ENCODE measurements around the gene LCLAT1. TPM values are rescaled to one million over a fixed set of nuclear protein-coding genes. Genes with fewer than 3 reads are reported as not detected.

Gene LCLAT1
- total and polyA plus RNA-seq, 8 donors: 13.1 to 24.9 (median 14.8) TPM

DNA sequence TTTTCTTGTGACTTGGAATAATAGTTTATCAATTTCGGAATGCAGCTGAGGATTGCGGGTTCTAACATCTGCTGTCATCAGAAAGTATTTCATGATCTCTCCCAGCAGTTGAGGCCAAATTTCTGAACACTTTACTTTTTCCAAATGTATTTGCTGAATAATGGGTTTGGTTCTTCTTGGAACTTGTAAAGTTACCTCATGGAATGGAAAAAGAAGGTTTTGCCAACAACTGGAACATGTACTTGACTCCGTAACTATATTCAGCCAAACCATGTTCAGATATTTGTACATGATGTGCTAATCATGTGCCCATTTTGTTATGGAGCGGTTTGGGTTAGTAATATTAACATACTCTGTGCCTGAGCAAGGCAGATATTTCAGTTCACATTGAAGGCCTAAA lies 119.6 kb downstream of the LCLAT1 start:
- Histone ChIP-seq H3K36me3 (no peaks in the 10 kb centered on the region), H3K27ac (peak overlapping the region; percentile 23 to 45), H3K27me3 (no peaks in the 10 kb centered on the region), H3K4me3 (no peak overlapping the region), H3K9me3 (no peaks in the 10 kb centered on the region), H3K4me1 (no peaks in the 10 kb centered on the region)
- DNase-seq (no peak), ATAC-seq (peak; percentile 33)
- intact Hi-C loops (cut with DNase I): no loop called here
- TF ChIP-seq, protein P1, sequence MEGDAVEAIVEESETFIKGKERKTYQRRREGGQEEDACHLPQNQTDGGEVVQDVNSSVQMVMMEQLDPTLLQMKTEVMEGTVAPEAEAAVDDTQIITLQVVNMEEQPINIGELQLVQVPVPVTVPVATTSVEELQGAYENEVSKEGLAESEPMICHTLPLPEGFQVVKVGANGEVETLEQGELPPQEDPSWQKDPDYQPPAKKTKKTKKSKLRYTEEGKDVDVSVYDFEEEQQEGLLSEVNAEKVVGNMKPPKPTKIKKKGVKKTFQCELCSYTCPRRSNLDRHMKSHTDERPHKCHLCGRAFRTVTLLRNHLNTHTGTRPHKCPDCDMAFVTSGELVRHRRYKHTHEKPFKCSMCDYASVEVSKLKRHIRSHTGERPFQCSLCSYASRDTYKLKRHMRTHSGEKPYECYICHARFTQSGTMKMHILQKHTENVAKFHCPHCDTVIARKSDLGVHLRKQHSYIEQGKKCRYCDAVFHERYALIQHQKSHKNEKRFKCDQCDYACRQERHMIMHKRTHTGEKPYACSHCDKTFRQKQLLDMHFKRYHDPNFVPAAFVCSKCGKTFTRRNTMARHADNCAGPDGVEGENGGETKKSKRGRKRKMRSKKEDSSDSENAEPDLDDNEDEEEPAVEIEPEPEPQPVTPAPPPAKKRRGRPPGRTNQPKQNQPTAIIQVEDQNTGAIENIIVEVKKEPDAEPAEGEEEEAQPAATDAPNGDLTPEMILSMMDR (IDR thresholded peaks at IDR 0.05): no peak

- Histone ChIP-seq H3K27me3 (no peaks in the 10 kb centered on the region), H3K36me3 (no peaks in the 10 kb centered on the region), H3K4me1 (no peaks in the 10 kb centered on the region), H3K27ac (peak overlapping the region in 1 of 2 donors; percentile 45), H3K4me3 (no peak overlapping the region), H3K9me3 (no peaks in the 10 kb centered on the region)
- TF ChIP-seq, protein P1 (IDR thresholded peaks at IDR 0.05): no peak
- no peak for DNase-seq
- intact Hi-C loops (cut with DNase I): no loop called here
- no peak for ATAC-seq
Measured at GRCh38 chr2:30567317-30567716, 120.3 kb downstream of the LCLAT1 start.

DNA sequence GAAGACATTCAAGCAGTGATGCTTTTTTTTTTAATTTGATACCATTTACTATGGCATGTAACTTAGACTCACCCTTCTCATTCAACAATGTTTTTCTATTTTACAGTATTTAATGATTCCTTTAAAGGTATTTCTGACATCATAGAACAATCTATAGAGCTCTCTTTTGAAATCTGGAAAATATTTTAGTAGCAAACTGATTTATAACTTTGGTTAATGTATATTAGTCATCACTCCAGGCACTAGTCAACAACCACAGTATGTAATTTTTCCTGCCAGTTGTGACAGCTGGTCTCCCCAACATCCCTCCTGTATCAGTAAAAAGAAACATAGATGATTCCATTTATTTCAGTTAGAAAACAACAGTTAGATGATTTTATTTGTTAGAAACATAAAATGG lies 122.9 kb downstream of the LCLAT1 start:
- TF ChIP-seq, protein P1 (IDR thresholded peaks at IDR 0.05): no peak
- ATAC-seq: no peak
- no peak for DNase-seq

DNA sequence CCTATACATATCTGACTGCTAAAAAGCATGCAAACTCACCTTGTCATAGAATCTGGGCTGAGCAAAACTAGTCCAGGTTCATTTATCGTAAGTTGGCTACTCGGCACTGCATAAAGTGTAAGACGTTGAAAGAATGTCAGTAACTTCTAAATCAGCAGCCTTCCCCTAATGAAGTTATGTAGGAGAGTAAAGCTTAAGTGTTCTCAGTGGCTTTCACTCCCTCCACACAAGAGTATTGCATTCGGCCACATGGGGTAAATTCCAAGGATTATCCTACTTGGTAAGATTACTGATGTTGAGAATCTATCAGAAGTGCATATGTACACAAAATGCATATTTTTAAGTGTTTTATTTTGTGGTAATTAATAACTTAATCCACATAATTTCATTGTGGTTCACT lies 130.1 kb downstream of the LCLAT1 start:
- Histone ChIP-seq H3K36me3 (no peaks in the 10 kb centered on the region), H3K9me3 (no peaks in the 10 kb centered on the region), H3K4me1 (peaks cover 0 to 2% of the 10 kb centered on the region in 2 donors), H3K4me3 (no peak overlapping the region), H3K27me3 (no peaks in the 10 kb centered on the region), H3K27ac (no peak overlapping the region)
- ATAC-seq (peak; percentile 36), DNase-seq (no peak)
- TF ChIP-seq, protein P1 (IDR thresholded peaks at IDR 0.05): no peak
- intact Hi-C loops (cut with DNase I): no loop called here

More for the DNA sequence above, 122.9 kb downstream of the LCLAT1 start:
- Histone ChIP-seq H3K4me1 (no peaks in the 10 kb centered on the region), H3K9me3 (no peaks in the 10 kb centered on the region), H3K36me3 (no peaks in the 10 kb centered on the region), H3K27me3 (no peaks in the 10 kb centered on the region), H3K27ac (no peak overlapping the region), H3K4me3 (no peak overlapping the region)
- intact Hi-C loops (cut with DNase I): no loop called here

DNA sequence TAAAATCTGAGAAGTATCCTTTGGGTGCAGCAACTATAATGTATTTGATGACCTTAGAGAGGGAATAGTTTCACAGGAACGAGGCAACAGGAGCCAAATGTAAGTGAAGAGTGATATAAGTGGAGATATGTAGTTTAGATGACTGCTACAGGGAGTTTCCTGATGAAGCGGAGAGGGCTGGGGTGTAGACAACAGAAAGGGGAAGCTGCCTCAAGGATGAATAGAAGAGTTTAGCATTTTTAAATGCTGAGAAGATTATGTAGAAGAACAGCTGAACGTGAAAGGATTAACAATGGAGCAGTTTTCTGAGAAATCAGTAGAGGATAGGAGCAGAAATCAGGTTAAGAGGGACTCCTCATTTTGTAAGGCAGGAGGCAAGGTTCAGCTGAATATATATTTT lies 133.3 kb downstream of the LCLAT1 start:
- Histone ChIP-seq H3K4me3 (no peak overlapping the region), H3K36me3 (no peaks in the 10 kb centered on the region), H3K27me3 (no peaks in the 10 kb centered on the region), H3K27ac (no peak overlapping the region), H3K4me1 (peaks cover 0 to 2% of the 10 kb centered on the region in 2 donors), H3K9me3 (no peaks in the 10 kb centered on the region)
- TF ChIP-seq, protein P1 (IDR thresholded peaks at IDR 0.05): no peak
- ATAC-seq: no peak
- no peak for DNase-seq
- intact Hi-C loops (cut with DNase I): no loop called here
